CD4-positive, alpha-beta T cell treated with Interleukin-15 for 1 hour (primary cell): ENCODE results near the gene PTPRN2.

Source experiments
- DNase-seq: peaks from one replicate; pipeline ENCODE4 v3.0.0-alpha.2; 2020

The PTPRN2 gene

GRCh38 chr7:157809863-157810851 is 777.5 kb downstream of the PTPRN2 start:
- no peak for DNase-seq

DNA sequence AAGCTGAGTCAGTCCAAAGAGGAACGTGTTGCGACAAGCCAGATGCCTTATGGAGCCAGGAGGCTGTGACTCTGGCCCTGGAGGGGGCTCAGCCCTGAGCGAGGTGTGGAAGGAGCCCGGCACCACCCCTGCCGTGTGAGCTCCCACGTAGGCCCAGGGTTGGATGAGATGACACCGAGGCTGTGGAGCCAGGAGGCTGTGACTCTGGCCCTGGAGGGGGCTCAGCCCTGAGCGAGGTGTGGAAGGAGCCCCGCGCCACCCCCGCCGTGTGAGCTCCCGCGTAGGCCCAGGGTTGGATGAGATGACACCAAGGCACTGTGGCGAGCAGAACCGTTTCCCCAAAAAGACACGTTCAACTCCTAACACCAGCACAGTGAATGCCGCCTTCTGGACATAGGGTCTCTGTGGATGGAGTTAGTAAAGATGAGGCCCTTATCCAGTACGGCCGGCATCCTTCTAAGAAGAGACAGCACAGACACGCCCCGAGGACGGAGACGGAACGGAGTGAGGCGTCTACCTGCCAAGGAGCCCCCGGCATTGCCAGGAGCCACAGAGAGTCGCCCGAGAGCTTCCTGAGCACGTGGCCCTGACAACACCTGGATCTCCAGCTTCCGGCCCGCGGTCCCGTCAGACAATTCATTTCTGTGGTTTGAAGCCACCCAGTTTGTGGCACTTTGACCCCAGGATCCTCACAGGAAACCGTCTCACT is 778.3 kb downstream of the PTPRN2 start:
- no peak for DNase-seq

DNA sequence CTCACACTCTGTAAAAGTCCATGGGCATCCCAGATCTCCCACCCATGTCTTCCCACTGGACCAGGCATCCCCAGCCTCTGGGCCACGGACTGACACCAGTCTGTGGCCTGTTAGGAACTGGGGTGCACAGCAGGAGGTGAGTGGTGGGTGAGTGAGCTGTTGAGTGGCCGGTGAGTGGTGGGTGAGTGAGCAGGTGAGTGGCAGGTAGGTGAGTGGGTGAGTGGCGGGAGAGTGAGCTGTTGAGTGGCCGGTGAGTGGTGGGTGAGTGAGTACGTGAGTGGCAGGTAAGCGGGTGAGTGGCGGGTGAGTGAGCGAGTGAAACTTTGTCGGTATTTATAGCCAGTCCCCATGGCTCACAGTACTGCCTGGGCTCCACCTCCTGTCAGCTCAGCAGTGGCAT is 779.6 kb downstream of the PTPRN2 start:
- DNase-seq, result no peak

- no peak for DNase-seq
Measured at GRCh38 chr7:157807510-157807909, 780.1 kb downstream of the PTPRN2 start.

DNA sequence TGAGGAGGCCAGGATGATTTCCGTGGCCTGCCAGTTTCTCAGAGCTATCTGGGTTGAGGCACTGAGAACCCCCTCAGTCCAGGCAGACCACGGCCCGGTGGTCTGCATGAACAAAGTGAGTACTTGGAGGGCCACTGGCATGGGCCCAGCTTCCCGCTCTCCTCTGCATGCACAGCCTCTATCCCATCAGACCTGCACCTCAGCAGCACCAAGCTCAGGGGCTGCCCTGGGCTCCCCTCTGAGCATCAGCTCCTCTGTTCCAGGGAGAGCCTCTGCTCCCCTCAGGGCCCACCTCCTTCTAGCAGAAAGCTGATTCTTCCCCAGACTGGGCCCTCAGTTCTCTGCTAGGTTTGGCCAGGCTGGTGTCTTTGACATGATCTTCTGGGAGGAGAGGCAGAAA is 780.9 kb downstream of the PTPRN2 start:
- no peak for DNase-seq

DNA sequence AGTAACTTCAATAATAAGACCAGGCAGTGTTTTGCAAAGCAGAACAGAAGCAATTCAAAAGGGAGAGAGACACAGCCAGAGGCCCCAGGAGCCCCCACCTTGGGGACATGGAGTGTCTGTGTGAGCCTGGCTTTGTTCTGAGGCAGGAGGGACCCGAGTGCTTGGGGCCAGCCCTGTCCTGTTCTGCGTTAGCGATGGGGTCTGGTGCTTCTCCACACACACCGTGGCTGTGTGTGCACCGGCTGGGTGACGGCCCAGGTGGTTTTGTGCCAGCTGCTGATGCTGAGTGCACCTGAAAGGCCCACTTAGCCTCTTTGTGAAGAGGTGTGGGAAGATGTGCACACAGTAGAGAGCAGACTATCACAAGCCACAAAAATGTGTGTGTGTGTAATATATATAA is 781.9 kb downstream of the PTPRN2 start:
- no peak for DNase-seq

- DNase-seq, result no peak
Measured at GRCh38 chr7:157803906-157804305, 783.7 kb downstream of the PTPRN2 start.

DNA sequence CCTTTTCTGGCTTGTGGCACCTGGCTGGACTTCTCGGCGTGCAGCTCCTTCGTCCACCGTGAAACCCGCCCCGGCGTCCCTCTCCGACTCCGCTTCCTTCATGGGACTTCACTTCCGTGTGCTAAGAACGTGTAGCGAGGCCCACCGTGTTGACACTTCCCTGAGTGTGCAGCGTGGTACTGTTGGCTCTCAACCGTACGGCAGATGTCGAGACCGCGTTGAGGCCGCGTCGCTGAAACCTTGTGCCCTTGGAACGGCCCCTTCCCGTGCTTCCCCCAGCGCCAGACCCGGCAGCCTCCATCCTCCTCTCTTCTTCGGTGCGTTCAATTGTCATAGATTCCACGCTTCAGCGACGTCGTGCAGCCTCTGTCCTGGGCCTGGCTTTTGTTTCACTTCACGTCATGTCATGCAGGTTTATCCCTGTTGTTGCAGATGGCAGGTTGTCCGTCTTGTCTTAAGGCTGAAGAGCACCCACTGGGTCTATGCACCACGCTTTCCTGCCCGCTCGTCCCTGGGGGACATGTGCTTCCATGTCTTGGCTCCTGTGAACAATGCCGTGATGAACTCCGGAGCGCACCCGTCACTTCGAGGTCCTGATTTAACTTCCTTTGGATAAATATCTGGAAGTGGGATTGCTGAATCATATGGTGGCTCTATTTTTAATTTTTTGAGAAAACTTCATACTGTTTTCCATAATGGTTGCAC is 785.5 kb downstream of the PTPRN2 start:
- no peak for DNase-seq

- no peak for DNase-seq
Measured at GRCh38 chr7:157801113-157801512, 786.5 kb downstream of the PTPRN2 start.

- no peak for DNase-seq
Measured at GRCh38 chr7:157800281-157800680, 787.3 kb downstream of the PTPRN2 start.

GRCh38 chr7:157799076-157799685 is 788.4 kb downstream of the PTPRN2 start:
- no peak for DNase-seq

DNA sequence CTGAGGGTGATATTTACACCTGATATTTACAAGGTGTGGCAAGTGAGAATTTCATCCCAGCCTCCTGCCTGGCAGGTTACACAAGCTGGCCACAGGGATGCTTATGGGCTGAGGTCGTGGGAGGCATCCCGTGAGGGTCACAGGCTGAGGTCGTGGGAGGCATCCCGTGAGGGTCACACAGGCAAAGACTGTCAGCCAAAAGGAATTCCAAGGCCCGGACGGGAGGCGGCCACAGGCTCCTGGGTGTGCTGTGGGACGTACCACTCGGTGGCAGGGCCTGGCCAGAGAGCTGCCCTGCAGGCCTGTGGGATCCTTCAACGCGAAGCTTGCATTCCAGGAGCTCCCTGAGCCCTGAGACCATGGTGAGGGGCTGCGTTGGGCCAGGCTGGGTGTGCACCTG is 790.3 kb downstream of the PTPRN2 start:
- DNase-seq, result no peak

- no peak for DNase-seq
Measured at GRCh38 chr7:157796846-157797245, 790.8 kb downstream of the PTPRN2 start.

DNA sequence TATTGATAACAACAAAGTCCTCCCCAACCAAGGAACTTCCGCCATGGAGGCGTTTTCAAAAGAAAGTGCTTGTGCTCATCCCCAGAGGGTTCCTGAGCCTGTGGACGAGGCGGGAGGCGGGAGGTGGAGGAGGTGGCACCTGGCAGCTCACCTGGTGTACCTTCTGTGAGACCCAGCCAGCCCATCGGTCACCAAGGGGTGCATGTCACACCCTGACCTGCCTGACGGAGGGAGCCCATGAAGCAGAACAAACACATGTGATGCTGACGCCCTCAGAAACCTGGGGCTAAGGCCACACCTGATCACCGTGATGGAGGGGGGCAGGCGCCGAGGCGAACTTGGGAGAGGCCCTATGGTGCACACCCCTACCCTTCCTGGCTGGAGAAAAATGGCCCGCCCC is 792.0 kb downstream of the PTPRN2 start:
- no peak for DNase-seq

DNA sequence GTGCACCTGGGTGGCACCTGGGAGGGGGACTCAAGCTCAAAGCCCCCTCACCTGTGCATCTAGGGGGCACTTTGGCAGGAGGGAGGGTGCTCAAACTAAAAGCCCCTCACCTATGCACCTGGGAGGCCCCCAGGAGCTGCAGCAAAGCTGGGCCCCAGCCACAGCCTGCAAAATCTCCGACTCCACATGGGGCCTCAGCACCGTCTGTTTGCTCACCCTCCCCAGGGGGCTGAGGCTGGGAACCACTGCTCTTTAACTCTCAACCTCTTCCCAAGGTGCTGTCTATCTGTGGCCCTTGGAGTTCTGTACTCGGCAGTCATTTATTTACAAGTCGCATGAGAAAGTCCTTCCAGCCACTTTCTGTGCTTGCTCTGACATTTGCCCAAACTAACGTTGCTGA is 792.4 kb downstream of the PTPRN2 start:
- DNase-seq, result no peak

- DNase-seq, result no peak
Measured at GRCh38 chr7:157794746-157795065, 792.9 kb downstream of the PTPRN2 start.

GRCh38 chr7:157793973-157794745 is 793.5 kb downstream of the PTPRN2 start:
- DNase-seq, result no peak

- no peak for DNase-seq
Measured at GRCh38 chr7:157793087-157793353, 794.6 kb downstream of the PTPRN2 start.

DNA sequence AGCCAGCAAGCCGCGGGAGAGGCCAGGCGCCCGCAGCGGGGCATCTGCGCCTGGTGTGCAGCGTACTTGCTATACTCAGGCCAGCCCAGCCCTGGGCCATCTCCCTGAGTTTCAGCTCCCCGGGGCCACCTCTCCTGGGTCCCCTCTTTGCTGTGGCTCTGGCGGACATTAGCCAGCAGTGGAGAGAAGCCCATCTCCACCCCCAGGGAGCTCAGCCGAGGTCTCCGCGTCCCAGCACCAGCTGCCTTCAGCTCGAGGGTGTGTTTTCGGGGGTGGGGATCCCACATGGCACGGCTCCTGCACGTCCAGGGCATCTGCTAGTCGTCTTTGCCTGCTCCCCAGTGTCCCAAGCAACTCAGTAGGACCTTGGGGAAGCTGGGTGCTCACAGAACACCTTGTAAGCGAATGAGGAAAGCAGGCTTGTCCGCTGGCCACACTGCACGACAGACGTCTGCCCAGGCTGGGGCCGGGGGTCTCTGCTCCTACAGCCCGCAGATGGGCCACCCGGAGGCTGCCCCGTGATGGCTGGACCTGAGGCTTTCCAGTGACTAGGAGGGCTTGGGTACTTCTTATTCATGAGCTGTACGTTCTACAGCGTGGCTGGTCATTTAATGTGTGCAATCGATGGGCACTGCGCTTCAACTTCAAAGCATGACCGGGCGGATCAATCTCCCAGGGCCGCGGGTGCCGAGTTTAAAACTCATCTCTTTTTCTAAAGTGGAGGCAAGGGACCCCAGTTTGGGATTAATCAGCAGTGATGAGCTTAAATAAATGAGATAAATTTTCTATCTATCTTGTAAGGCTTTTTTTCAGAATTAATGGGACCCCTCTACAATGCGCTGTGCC is 795.2 kb downstream of the PTPRN2 start:
- no peak for DNase-seq

DNA sequence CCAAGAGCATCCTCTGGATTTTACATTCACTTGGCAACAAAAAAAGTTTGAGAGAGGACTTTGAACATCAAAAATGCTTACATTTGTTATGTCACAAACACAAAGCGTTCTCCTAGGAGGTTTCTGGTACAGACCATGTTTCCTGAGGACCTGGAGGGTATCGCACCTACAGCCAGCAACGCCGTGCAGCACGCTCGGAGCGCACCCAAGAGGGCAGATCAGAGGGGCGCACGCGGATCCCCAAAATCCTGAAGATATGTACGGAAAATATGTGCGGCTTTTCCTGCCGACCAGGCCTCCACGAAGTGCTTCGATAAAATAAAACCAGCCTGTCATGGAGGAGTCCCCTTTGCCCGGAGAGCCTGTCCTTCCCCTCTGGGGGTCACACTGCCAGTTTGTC is 796.0 kb downstream of the PTPRN2 start:
- no peak for DNase-seq

DNA sequence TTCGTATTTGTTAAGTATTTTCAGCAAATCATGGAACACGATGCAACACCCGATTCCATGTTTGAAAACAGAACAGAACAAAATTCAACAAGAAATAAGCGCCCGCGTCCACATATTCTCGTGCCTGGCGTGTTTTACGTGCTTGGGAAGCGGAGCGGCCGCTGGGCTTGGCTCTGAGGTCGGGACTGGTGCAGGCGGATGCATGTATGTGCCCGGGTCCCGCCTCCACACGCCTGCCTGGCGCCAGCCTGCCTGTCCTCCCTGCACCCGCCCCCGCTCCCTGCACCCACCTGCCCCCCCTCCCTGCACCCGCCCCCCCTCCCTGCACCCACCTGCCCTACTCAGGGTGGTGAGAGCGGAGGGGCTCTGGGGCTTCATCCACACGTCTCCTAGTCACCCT is 796.4 kb downstream of the PTPRN2 start:
- DNase-seq, result no peak

DNA sequence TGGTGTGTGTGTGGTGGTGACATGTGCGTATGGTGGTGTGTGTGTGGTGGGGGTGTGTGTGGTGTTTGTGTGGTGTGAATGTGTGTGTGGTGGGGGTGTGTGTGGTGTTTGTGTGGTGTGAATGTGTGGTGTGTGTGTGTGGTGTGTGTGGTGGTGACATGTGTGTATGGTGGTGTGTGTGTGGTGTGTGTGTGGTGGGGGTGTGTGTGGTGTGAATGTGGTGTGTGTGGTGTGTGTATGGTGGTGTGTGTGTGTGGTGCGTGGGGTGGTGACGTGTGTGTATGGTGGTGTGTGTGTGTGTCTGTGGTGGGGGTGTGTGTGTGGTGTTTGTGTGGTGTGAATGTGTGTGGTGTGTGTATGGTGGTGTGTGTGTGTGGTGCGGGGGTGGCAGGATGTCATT is 797.7 kb downstream of the PTPRN2 start:
- no peak for DNase-seq
